Measurements from ENCODE around the gene MUC15.

GRCh38 chr11:26620282-26621045 is 48.4 kb upstream of the MUC15 start:
- no peak for TF ChIP-seq CTCF (IDR thresholded peaks at IDR 0.05)
- no peak for TF ChIP-seq POLR2A (IDR thresholded peaks at IDR 0.05)
